Measurements from ENCODE around the gene CPPED1. TPM values are rescaled to one million over a fixed set of nuclear protein-coding genes. Genes with fewer than 3 reads are reported as not detected.
A peak's percentile ranks its signal among the peaks of the same experiment; 100 is the strongest.

Gene CPPED1
- total RNA-seq, 2 donors from 2014 or later, result 3.3 to 4.4 TPM

- peaks cover 3% of the 10 kb centered on the region for H3K4me1 ChIP-seq
- peaks cover 0 to 14% (median 0%) of the 10 kb centered on the region in 3 donors for H3K9me3 ChIP-seq
- ATAC-seq, result no peak
- TF ChIP-seq, protein P1, sequence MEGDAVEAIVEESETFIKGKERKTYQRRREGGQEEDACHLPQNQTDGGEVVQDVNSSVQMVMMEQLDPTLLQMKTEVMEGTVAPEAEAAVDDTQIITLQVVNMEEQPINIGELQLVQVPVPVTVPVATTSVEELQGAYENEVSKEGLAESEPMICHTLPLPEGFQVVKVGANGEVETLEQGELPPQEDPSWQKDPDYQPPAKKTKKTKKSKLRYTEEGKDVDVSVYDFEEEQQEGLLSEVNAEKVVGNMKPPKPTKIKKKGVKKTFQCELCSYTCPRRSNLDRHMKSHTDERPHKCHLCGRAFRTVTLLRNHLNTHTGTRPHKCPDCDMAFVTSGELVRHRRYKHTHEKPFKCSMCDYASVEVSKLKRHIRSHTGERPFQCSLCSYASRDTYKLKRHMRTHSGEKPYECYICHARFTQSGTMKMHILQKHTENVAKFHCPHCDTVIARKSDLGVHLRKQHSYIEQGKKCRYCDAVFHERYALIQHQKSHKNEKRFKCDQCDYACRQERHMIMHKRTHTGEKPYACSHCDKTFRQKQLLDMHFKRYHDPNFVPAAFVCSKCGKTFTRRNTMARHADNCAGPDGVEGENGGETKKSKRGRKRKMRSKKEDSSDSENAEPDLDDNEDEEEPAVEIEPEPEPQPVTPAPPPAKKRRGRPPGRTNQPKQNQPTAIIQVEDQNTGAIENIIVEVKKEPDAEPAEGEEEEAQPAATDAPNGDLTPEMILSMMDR (IDR thresholded peaks at IDR 0.05), result no peak
- TF ChIP-seq POLR2A (IDR thresholded peaks at IDR 0.05), result no peak
- no peaks in the 10 kb centered on the region for H3K36me3 ChIP-seq (replicated peaks in 1 of 2; ENCODE audit: insufficient read depth in 1 of 2, low read depth in 2 of 2)
- intact Hi-C loops (cut with DNase I), result no loop called here
- H3K4me3 ChIP-seq, result no peak overlapping the region
- WGBS, 2 donors, result 96% methylated on average over 6 of the region's 6 CpGs
- no peak for DNase-seq
- no peak overlapping the region for H3K27ac ChIP-seq
- H3K27me3 ChIP-seq, result no peaks in the 10 kb centered on the region
Measured at GRCh38 chr16:12669908-12670307, 133.8 kb downstream of the CPPED1 start.

- 50 to 75% methylated on average over 3 of the region's 3 CpGs for WGBS, 2 donors
- no peak overlapping the region for H3K4me3 ChIP-seq
- no peaks in the 10 kb centered on the region for H3K36me3 ChIP-seq (replicated peaks in 1 of 2; ENCODE audit: insufficient read depth in 1 of 2, low read depth in 2 of 2)
- TF ChIP-seq, protein P1 (IDR thresholded peaks at IDR 0.05), result no peak
- TF ChIP-seq POLR2A (IDR thresholded peaks at IDR 0.05), result no peak
- H3K9me3 ChIP-seq, result peaks cover 0 to 14% (median 0%) of the 10 kb centered on the region in 3 donors
- H3K27ac ChIP-seq, result no peak overlapping the region
- H3K27me3 ChIP-seq, result no peaks in the 10 kb centered on the region
- DNase-seq, result no peak
- H3K4me1 ChIP-seq, result no peaks in the 10 kb centered on the region
- no peak for ATAC-seq
- intact Hi-C loops (cut with DNase I), result no loop called here
Measured at GRCh38 chr16:12667909-12668308, 135.8 kb downstream of the CPPED1 start.

DNA sequence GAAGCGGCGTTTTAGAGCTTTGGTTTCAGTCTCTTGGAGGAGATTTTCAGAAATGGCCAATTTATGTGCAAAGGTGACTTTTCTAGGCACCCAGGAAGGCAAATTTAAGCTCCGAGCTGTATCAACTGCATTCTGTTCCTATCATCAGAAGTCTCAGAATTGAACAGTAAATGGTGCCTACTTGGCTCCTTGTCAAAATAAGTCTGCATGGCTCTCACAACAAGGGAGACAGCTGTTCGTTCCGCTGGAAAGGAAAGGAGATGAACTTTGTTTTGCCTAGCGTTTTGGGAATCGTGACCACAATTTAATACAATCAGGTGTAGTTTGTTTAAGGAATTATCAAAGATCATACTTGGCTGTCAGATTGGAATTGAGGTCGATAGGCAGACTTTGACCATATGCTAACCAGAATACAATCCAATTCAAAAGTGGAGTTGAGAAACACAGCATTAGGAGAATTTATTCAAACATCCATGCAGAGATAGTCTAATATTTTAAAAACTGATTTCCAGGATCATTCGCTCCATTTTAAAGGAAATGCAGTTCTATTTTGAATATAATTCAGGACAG is 139.4 kb downstream of the CPPED1 start:
- intact Hi-C loops (cut with DNase I), result no loop called here
- H3K36me3 ChIP-seq (replicated peaks in 1 of 2; ENCODE audit: insufficient read depth in 1 of 2, low read depth in 2 of 2), result no peaks in the 10 kb centered on the region
- H3K27me3 ChIP-seq, result no peaks in the 10 kb centered on the region
- ATAC-seq (no peak), DNase-seq (no peak)
- H3K27ac ChIP-seq, result no peak overlapping the region
- TF ChIP-seq, protein P1 (IDR thresholded peaks at IDR 0.05), result no peak
- no peak for TF ChIP-seq POLR2A (IDR thresholded peaks at IDR 0.05)
- 91 to 94% methylated on average over 9 of the region's 9 CpGs for WGBS, 2 donors
- H3K9me3 ChIP-seq, result peaks cover 0 to 14% (median 0%) of the 10 kb centered on the region in 3 donors
- H3K4me1 ChIP-seq, result no peaks in the 10 kb centered on the region
- no peak overlapping the region for H3K4me3 ChIP-seq

GRCh38 chr16:12661656-12662172 is 142.0 kb downstream of the CPPED1 start:
- peak in 1 of 4 donors; percentile 9 for DNase-seq
- H3K4me3 ChIP-seq, result no peak overlapping the region

More at GRCh38 chr16:12661656-12662172, 142.0 kb downstream of the CPPED1 start:
- TF ChIP-seq POLR2A (IDR thresholded peaks at IDR 0.05), result no peak
- TF ChIP-seq, protein P1 (IDR thresholded peaks at IDR 0.05), result no peak
- no peaks in the 10 kb centered on the region for H3K36me3 ChIP-seq (replicated peaks in 1 of 2; ENCODE audit: insufficient read depth in 1 of 2, low read depth in 2 of 2)
- peaks cover 0 to 3% (median 0%) of the 10 kb centered on the region in 3 donors for H3K9me3 ChIP-seq
- H3K4me1 ChIP-seq, result no peaks in the 10 kb centered on the region
- ATAC-seq, result no peak
- no peak overlapping the region for H3K27ac ChIP-seq
- WGBS, 2 donors, result 44 to 51% methylated on average over 10 of the region's 10 CpGs
- H3K27me3 ChIP-seq, result no peaks in the 10 kb centered on the region
- intact Hi-C loops (cut with DNase I), result no loop called here
